Caco-2 (cell line): ENCODE measurements around the gene SPC25. TPM values are rescaled to one million over a fixed set of nuclear protein-coding genes. Genes with fewer than 3 reads are reported as not detected.

Experiments
- Bru-seq: library from RNA; stranded (reverse); fragments of 400-500 nt; gene quantifications from one replicate; lab custom pipeline; 2021; lab: Mats Ljungman, UMichigan
- BruChase-seq, 2 experiments: library from RNA; stranded (reverse); fragments of 400-500 nt; gene quantifications; one replicate each; lab custom pipeline; 2021; lab: Mats Ljungman, UMichigan
- BruUV-seq: library from RNA; stranded (reverse); fragments of 400-500 nt; replicated peaks from 2 replicates; lab custom pipeline; 2021; lab: Mats Ljungman, UMichigan
- CTCF ChIA-PET: fragments of 300-600 bp; sonication (Branson Sonifier 250); formaldehyde crosslinking; loops from one replicate; lab custom pipeline; 2022; ENCODE audit warnings: antibody characterized with exemption; lab: Charles Lee
- POLR2A ChIA-PET: fragments of 300-600 bp; sonication (Branson Sonifier 250); formaldehyde crosslinking; loops from one replicate; lab custom pipeline; 2022; ENCODE audit warnings: antibody characterized with exemption; lab: Charles Lee
- DNase-seq, 2 experiments: peaks; one replicate each; pipeline versions ENCODE4 v3.0.0 to v3.0.0-alpha.2; 2020 to 2022
- H3K27me3 ChIP-seq: replicated peaks from 2 replicates; pipeline ENCODE4 v1.6.0; 2011; ENCODE audit warnings: low read length; ENCODE audit not compliant: control insufficient read depth, insufficient read depth
- H3K36me3 ChIP-seq: 2 replicates; pipeline ENCODE4 v1.5.1; 2011; ENCODE audit warnings: low read length; ENCODE audit not compliant: control insufficient read depth, insufficient read depth
- H3K4me1 ChIP-seq: fragments of 250-450 bp; sonication (Bioruptor Pico); 2 replicates; pipeline ENCODE4 v1.5.1; 2020; ENCODE audit warnings: mild to moderate bottlenecking
- H3K4me3 ChIP-seq: 2 replicates; pipeline ENCODE4 v1.5.1; 2011; ENCODE audit warnings: low read depth, mild to moderate bottlenecking, control low read depth, low read length
- H3K9me3 ChIP-seq: fragments of 250-450 bp; sonication (Bioruptor Pico); 2 replicates; pipeline ENCODE4 v1.5.1; 2020; ENCODE audit warnings: mild to moderate bottlenecking, moderate library complexity
- H3K27ac Mint-ChIP-seq: one replicate; pipeline ENCODE4 v1.8.0; 2022; ENCODE audit warnings: mixed read lengths; ENCODE audit not compliant: unreplicated experiment
- H3K27me3 Mint-ChIP-seq: one replicate; pipeline ENCODE4 v1.8.0; 2022; ENCODE audit warnings: mixed read lengths; ENCODE audit not compliant: insufficient read depth, unreplicated experiment
- H3K36me3 Mint-ChIP-seq: one replicate; pipeline ENCODE4 v1.8.0; 2022; ENCODE audit warnings: mild to moderate bottlenecking, mixed read lengths; ENCODE audit not compliant: insufficient read depth, unreplicated experiment
- H3K4me1 Mint-ChIP-seq: one replicate; pipeline ENCODE4 v1.8.0; 2022; ENCODE audit warnings: low read depth, mixed read lengths; ENCODE audit not compliant: unreplicated experiment
- H3K4me3 Mint-ChIP-seq: one replicate; pipeline ENCODE4 v1.8.0; 2022; ENCODE audit warnings: mild to moderate bottlenecking, moderate library complexity, mixed read lengths; ENCODE audit not compliant: unreplicated experiment
- H3K9me3 Mint-ChIP-seq: one replicate; pipeline ENCODE4 v1.8.0; 2022; ENCODE audit warnings: mixed read lengths; ENCODE audit not compliant: unreplicated experiment
- intact Hi-C: fragments of 100-400 bp; cut with micrococcal nuclease; formaldehyde crosslinking; loops from one replicate; pipeline ENCODE4 v1.10.0; 2022; ENCODE audit not compliant: unreplicated experiment
- long read RNA-seq: library from polyadenylated mRNA; stranded (forward); transcript quantifications from one replicate; pipeline ENCODE4 v2.0.0, GENCODE V29; 2022
- total RNA-seq: library from RNA; stranded (reverse); gene quantifications from 2 replicates; pipeline ENCODE4 v1.2.3, GENCODE V29; 2022
- TF ChIP-seq, protein P1 (sequence below), 2 experiments: fragments of 200-600 bp in 1 of 2; IDR thresholded peaks; 1 replicate in 1 of 2; 2 replicates in 1 of 2; pipeline versions ENCODE4 v1.5.1 to v1.8.0; 2011 to 2022; ENCODE audit warnings: antibody characterized with exemption in 1 of 2, control low read depth in 1 of 2, inconsistent platforms in 1 of 2, low read depth in 1 of 2, low read length in 1 of 2, mild to moderate bottlenecking in 1 of 2, moderate library complexity in 1 of 2; ENCODE audit not compliant: insufficient read depth in 1 of 2, severe bottlenecking in 1 of 2, unreplicated experiment in 1 of 2

Gene SPC25
- total RNA-seq (28.0 and 32.6 TPM in 2 replicates), Bru-seq, nascent RNA (percentile 80 among the genes with signal in this experiment), BruChase-seq, experiment 1, labeled RNA remaining after a 2-hour chase (percentile 79 among the genes with signal in this experiment), BruChase-seq, experiment 2, labeled RNA remaining after a 6-hour chase (percentile 78 among the genes with signal in this experiment)
- long read RNA-seq, transcript SPC25-201 (7 exons, 1,354 nt) = major isoform, 72 of 79 reads
- long read RNA-seq, partial matches to known transcripts = 1 of 79 reads
- long read RNA-seq, other reads (novel, unspliced or antisense) = 6 of 79 reads

DNA sequence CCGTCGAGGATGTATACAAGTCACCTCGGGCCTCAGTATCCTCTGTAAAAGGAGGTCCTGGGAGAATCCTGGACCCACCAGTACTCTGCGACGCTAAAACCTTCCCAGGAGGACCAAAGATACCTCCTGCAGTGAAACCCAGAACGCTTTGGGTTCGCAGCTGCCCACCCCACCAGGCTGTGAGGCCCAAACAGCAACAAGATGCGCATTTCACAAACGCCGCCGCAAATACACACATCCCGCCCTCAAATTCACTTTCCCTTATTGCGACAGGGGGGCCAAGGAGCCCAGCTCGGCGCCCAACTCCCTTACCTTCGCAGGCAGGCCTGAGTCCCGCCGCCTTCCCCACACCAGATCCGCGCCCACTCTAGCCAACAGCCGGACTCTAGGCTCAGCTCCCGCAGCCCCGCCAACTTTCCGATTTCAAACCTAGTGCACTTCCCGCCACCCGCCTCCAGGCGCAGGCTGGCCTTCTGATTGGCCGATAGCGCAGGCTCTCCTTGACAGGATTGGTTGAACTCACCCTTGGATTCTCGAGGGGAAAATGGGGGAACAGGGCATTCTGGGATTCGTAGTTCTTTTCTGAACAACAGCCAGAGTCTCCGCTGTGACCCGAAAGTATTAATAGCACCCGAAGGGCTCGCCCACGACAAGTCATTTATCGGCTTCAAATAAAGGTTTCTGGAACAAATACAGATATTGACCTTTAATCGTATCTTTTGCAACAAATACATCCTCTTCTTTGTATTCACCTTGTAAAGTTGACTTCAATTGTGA, at the start of gene SPC25:
Gene SPC25, minus strand, starts transcription at position 425 of the 777 bp plus-strand sequence. CDS start 911 bp downstream, outside the sequence.
- peak; percentile 93 to 94 for DNase-seq
- ChIA-PET POLR2A (no interaction called here), CTCF (interaction anchor here (0.5 kb wide), 1 partner anchor 715 kb away, joined by 4 read pairs; no protein-coding TSS in a partner anchor)
- TF ChIP-seq, protein P1, sequence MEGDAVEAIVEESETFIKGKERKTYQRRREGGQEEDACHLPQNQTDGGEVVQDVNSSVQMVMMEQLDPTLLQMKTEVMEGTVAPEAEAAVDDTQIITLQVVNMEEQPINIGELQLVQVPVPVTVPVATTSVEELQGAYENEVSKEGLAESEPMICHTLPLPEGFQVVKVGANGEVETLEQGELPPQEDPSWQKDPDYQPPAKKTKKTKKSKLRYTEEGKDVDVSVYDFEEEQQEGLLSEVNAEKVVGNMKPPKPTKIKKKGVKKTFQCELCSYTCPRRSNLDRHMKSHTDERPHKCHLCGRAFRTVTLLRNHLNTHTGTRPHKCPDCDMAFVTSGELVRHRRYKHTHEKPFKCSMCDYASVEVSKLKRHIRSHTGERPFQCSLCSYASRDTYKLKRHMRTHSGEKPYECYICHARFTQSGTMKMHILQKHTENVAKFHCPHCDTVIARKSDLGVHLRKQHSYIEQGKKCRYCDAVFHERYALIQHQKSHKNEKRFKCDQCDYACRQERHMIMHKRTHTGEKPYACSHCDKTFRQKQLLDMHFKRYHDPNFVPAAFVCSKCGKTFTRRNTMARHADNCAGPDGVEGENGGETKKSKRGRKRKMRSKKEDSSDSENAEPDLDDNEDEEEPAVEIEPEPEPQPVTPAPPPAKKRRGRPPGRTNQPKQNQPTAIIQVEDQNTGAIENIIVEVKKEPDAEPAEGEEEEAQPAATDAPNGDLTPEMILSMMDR (IDR thresholded peaks at IDR 0.05; ENCODE audit: insufficient read depth in 1 of 2, low read depth in 1 of 2, low read length in 1 of 2, severe bottlenecking in 1 of 2, unreplicated experiment in 1 of 2) = no peak
- Mint-ChIP-seq H3K27ac (peak within 1 kb of the TSS; percentile 91), H3K4me1 (no peaks in the 10 kb centered on the region), H3K9me3 (no peaks in the 10 kb centered on the region), H3K36me3 (peaks cover 20% of the 10 kb centered on the region), H3K27me3 (peaks cover 13% of the 10 kb centered on the region), H3K4me3 (peak within 1 kb of the TSS; percentile 94)
- Histone ChIP-seq H3K36me3 (no peaks in the 10 kb centered on the region), H3K27me3 (no peaks in the 10 kb centered on the region), H3K4me1 (no peaks in the 10 kb centered on the region; the same call in 1 of the 2 replicates), H3K9me3 (no peaks in the 10 kb centered on the region), H3K4me3 (peak within 1 kb of the TSS; percentile 75)
- intact Hi-C loops = no loop called here
- TSS peak; percentile 59 for BruUV-seq

DNA sequence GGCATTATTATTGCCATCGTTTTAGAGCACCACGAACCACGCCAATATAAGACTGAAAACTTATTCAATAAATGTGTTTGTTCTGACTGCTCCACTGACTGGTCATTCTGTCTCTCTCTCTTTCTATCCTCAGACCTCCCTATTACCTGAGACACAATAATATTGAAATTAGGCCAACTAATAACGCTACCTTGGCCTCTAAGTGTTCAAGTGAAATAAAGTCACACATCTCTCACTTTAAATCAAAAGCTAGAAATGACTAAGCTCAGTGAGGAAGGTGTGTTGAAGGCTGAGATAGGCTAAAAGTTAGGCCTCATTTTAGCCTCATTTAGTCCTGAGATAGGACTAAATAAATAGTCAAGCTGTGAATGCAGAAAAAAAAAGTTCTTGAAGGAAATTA, 49.7 kb upstream of the SPC25 start:
- no peak overlapping the region for H3K4me3 Mint-ChIP-seq
- ChIA-PET CTCF (no interaction called here), POLR2A (no interaction called here)
- TF ChIP-seq, protein P1 (IDR thresholded peaks at IDR 0.05; ENCODE audit: insufficient read depth in 1 of 2, low read depth in 1 of 2, low read length in 1 of 2, severe bottlenecking in 1 of 2, unreplicated experiment in 1 of 2) = no peak
- intact Hi-C loops = no loop called here
- H3K27me3 ChIP-seq = no peaks in the 10 kb centered on the region
- H3K4me3 ChIP-seq = no peak overlapping the region
- H3K4me1 ChIP-seq = no peaks in the 10 kb centered on the region
- no peaks in the 10 kb centered on the region for H3K4me1 Mint-ChIP-seq
- H3K9me3 Mint-ChIP-seq = no peaks in the 10 kb centered on the region
- no peak for DNase-seq
- H3K9me3 ChIP-seq = no peaks in the 10 kb centered on the region
- H3K36me3 Mint-ChIP-seq = no peaks in the 10 kb centered on the region
- H3K27ac Mint-ChIP-seq = no peak overlapping the region
- H3K27me3 Mint-ChIP-seq = peaks cover 8% of the 10 kb centered on the region
- H3K36me3 ChIP-seq = no peaks in the 10 kb centered on the region
- no TSS peak for BruUV-seq

- no peaks in the 10 kb centered on the region for H3K36me3 Mint-ChIP-seq
- H3K27me3 ChIP-seq = no peaks in the 10 kb centered on the region
- CTCF ChIA-PET = no interaction called here
- TF ChIP-seq, protein P1 (IDR thresholded peaks at IDR 0.05; ENCODE audit: insufficient read depth in 1 of 2, low read depth in 1 of 2, low read length in 1 of 2, severe bottlenecking in 1 of 2, unreplicated experiment in 1 of 2) = no peak
- no peak overlapping the region for H3K4me3 Mint-ChIP-seq
- H3K27ac Mint-ChIP-seq = no peak overlapping the region
- no peak overlapping the region for H3K4me3 ChIP-seq
- no TSS peak for BruUV-seq
- H3K27me3 Mint-ChIP-seq = peaks cover 6% of the 10 kb centered on the region
- no peaks in the 10 kb centered on the region for H3K4me1 ChIP-seq
- H3K4me1 Mint-ChIP-seq = no peaks in the 10 kb centered on the region
- H3K9me3 ChIP-seq = no peaks in the 10 kb centered on the region
- POLR2A ChIA-PET = no interaction called here
- no peaks in the 10 kb centered on the region for H3K9me3 Mint-ChIP-seq
- intact Hi-C loops = no loop called here
- DNase-seq = no peak
- H3K36me3 ChIP-seq = no peaks in the 10 kb centered on the region
These were observed 48.8 kb upstream of the SPC25 start for GRCh38 chr2:168939061-168939460.
